Spleen (tissue), 11 donors: ENCODE data around the gene SORCS2. TPM values are rescaled to one million over a fixed set of nuclear protein-coding genes. Genes with fewer than 3 reads are reported as not detected.

Experiments used
- DNase-seq: peaks from one replicate; pipeline ENCODE4 v3.0.0-alpha.2; 2020
- H3K27ac ChIP-seq, 8 donors: fragments of 200-600 bp; sonication (generic) in 7 of 8; 1 replicate in 4 of 8; 2 replicates in 4 of 8; pipeline versions ENCODE4 v1.5.0 to v1.8.0; 2016 to 2021; ENCODE audit warnings: inconsistent platforms in 4 of 8, mild to moderate bottlenecking in 4 of 8, moderate library complexity in 1 of 8
- H3K27me3 ChIP-seq, 7 donors: fragments of 200-600 bp; sonication (generic) in 6 of 7; replicated peaks in 1 of 7; 1 replicate in 4 of 7; 2 replicates in 3 of 7; pipeline versions ENCODE4 v1.5.0 to v1.8.0; 2016 to 2021; ENCODE audit warnings: inconsistent platforms in 3 of 7, mild to moderate bottlenecking in 1 of 7
- H3K36me3 ChIP-seq, 6 donors: fragments of 200-600 bp; sonication (generic) in 5 of 6; 1 replicate in 4 of 6; 2 replicates in 2 of 6; pipeline versions ENCODE4 v1.5.0 to v1.8.0; 2016 to 2021; ENCODE audit warnings: inconsistent platforms in 2 of 6
- H3K4me1 ChIP-seq, 6 donors: fragments of 200-600 bp; sonication (generic) in 5 of 6; 1 replicate in 3 of 6; 2 replicates in 3 of 6; pipeline versions ENCODE4 v1.5.0 to v1.8.0; 2016 to 2021; ENCODE audit warnings: inconsistent platforms in 3 of 6
- H3K4me3 ChIP-seq, 8 donors: fragments of 200-600 bp; sonication (generic) in 7 of 8; 1 replicate in 4 of 8; 2 replicates in 4 of 8; pipeline versions ENCODE4 v1.5.0 to v1.8.0; 2016 to 2021; ENCODE audit warnings: inconsistent platforms in 4 of 8, mild to moderate bottlenecking in 4 of 8, moderate library complexity in 2 of 8
- H3K9me3 ChIP-seq, 8 donors: fragments of 200-600 bp; sonication (generic) in 7 of 8; 1 replicate in 4 of 8; 2 replicates in 4 of 8; pipeline versions ENCODE4 v1.5.0 to v1.8.0; 2016 to 2021; ENCODE audit warnings: inconsistent platforms in 4 of 8
- POLR2A ChIP-seq, 3 donors: fragments of 450-650 bp; IDR thresholded peaks; one replicate each; pipeline ENCODE4 v1.5.1; 2017; ENCODE audit warnings: antibody characterized with exemption in 3 of 3, mild to moderate bottlenecking in 1 of 3
- POLR2AphosphoS5 ChIP-seq, 3 donors: sonication (generic); formaldehyde crosslinking; IDR thresholded peaks; one replicate each; pipeline ENCODE4 v1.5.1; 2017; ENCODE audit warnings: antibody characterized with exemption in 3 of 3
- WGBS, 5 donors: extraction: QIAGEN DNeasy Blood & Tissue Kit in 3 of 5; methylation state at CpG; one replicate each; pipeline versions ENCODE4 v1.1.5 to v1.1.7; 2013 to 2018; 5-methylcytosine and 5-hydroxymethylcytosine counted together
- intact Hi-C: fragments of 100-400 bp; cut with DNase I; formaldehyde crosslinking; loops from one replicate; pipeline ENCODE4 v1.15.0; 2023; ENCODE audit warnings: low total_unique reads
- polyA plus RNA-seq, 3 donors: library from polyadenylated mRNA; stranded (reverse); fragments of 200-250 nt; gene quantifications; one replicate each; pipeline ENCODE4 v1.2.1, GENCODE V29; 2013
- total RNA-seq, 7 donors: library from RNA; depleted of rRNA in 3 of 7; stranded (reverse); fragments of >200 nt in 3 of 7; fragmentation: NEBNext Ultra II Directional in 4 of 7; extraction: Animal tissue kit (Norgen Biotek cat#: 25700) in 4 of 7; gene quantifications; one replicate each; pipeline versions ENCODE4 v1.1.0 to v1.2.1, GENCODE V29; 2016 to 2021
- TF ChIP-seq, protein P1 (sequence below), 11 experiments: fragments of 200-600 bp in 7 of 11; fragments of 450-650 bp in 4 of 11; sonication (generic) in 4 of 11; IDR thresholded peaks in 8 of 11; conservative IDR thresholded peaks in 3 of 11; 1 replicate in 7 of 11; 2 replicates in 4 of 11; pipeline versions ENCODE4 v1.4.0 to v1.8.0; 2016 to 2021; ENCODE audit warnings: antibody characterized with exemption in 11 of 11, inconsistent platforms in 4 of 11, mild to moderate bottlenecking in 1 of 11
- donor health status: healthy with polysubstance abuse.
- donor health status: DM: no; HTN: no; CAD: no; lungs with moderate emphysema.
- donor health status: DM: no; HTN: no; CAD: no.
- donor health status: Bipolar disorder and iron deficiency.
- donor health status: healthy.
- donor health status: DM: no; HTN: no; CAD: no.
- donor health status: DM: yes; HTN: yes; CAD: no.

SORCS2 gene
- total and polyA plus RNA-seq, 10 donors: 0.33 to 1.6 (median 0.60) TPM

DNA sequence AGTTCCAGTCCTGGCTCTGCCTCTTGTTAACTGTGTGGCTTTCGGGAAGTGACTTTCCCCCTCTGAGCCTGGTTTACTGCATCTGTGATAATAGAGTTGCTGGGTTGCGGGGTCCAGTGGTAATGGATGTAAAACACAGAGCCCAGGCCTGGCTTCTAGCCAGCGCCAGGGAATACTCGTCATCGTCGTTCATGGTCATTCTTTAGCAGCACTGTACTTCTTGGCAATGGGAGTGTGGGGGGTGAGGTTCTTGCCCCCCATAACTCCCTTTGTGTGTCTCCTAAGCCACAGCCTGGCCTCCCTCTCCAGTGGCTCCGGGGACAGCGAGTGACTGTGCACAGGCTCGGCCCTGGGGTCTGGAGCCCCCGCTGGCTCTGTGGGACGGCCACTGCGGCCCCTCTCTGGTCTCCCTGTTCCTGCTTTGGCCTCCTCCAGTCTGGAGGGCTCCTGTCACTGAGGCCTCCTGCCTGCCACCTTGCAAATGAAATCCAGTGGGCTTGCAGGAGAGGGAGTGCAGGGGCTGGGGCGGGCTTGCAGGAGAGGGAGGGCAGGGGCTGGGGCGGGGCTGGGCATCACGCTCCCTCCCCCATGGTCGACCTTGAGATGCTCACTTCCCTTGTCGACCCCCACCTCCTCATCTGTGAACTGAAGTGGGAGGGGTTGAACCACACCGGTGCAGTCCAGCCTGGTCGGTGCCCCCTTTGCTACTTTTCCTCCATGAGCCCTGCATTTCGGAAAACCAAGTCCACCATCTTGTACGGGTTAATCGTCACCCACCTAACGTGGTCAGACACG is 229.2 kb downstream of the SORCS2 start:
- peaks cover 0 to 12% (median 2%) of the 10 kb centered on the region in 6 donors for H3K4me1 ChIP-seq
- TF ChIP-seq, protein P1, sequence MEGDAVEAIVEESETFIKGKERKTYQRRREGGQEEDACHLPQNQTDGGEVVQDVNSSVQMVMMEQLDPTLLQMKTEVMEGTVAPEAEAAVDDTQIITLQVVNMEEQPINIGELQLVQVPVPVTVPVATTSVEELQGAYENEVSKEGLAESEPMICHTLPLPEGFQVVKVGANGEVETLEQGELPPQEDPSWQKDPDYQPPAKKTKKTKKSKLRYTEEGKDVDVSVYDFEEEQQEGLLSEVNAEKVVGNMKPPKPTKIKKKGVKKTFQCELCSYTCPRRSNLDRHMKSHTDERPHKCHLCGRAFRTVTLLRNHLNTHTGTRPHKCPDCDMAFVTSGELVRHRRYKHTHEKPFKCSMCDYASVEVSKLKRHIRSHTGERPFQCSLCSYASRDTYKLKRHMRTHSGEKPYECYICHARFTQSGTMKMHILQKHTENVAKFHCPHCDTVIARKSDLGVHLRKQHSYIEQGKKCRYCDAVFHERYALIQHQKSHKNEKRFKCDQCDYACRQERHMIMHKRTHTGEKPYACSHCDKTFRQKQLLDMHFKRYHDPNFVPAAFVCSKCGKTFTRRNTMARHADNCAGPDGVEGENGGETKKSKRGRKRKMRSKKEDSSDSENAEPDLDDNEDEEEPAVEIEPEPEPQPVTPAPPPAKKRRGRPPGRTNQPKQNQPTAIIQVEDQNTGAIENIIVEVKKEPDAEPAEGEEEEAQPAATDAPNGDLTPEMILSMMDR (IDR thresholded peaks at IDR 0.05 in 8 of 11, conservative IDR thresholded peaks at IDR 0.05 in 3 of 11): no peak
- TF ChIP-seq POLR2AphosphoS5 (IDR thresholded peaks at IDR 0.05) (no peak), POLR2A (IDR thresholded peaks at IDR 0.05) (no peak)
- WGBS, 5 donors: 74 to 84% (median 81%) methylated on average over 14 to 24 of the region's 24 CpGs
- peak; percentile 34 for DNase-seq
- H3K4me3 ChIP-seq: no peak overlapping the region
- no peak overlapping the region for H3K27ac ChIP-seq
- H3K27me3 ChIP-seq: no peaks in the 10 kb centered on the region
- H3K36me3 ChIP-seq: no peaks in the 10 kb centered on the region
- intact Hi-C loops: no loop called here
- H3K9me3 ChIP-seq: peaks cover 0 to 14% (median 4%) of the 10 kb centered on the region in 8 donors

DNA sequence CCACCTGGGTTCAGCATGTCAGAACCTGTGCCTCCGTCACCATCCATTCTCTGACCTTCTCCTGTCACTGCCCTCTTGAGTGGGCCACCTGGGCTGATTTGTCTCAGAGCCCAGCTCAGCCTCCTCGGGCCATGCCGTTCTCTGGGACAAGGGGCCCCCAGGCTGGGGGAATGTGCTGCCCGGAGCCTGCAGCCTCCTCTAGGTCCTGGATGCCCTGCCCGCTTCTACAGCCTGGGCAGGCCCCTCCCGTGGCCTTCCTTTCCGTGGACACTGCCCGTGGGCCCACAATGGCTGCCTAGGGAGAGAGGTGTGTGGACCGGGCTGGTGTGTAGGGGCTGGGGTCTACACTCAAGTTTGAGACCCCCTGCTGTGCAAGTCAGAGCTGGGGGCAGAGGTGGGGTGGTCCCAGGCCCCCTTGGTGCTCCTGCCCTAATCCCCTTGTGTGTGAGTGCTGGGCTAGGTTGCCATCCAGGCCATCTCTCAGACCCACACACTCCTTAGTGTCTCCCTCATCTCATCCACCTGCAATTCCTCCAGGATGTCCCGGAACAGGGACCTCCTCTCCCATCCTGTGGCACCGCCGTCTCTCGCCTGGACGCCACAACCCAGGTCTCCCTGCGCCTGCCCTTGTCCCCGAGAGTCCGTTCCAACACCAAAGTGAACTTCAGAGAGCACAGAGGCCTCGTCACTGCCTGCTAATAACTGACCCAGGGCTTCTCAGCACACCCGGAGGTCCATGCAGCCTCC is 230.0 kb downstream of the SORCS2 start:
- Histone ChIP-seq H3K27me3 (no peaks in the 10 kb centered on the region), H3K27ac (no peak overlapping the region), H3K9me3 (peaks cover 0 to 14% (median 4%) of the 10 kb centered on the region in 8 donors), H3K4me1 (peaks cover 0 to 12% (median 2%) of the 10 kb centered on the region in 6 donors), H3K36me3 (no peaks in the 10 kb centered on the region), H3K4me3 (no peak overlapping the region)
- intact Hi-C loops: no loop called here
- DNase-seq: peak; percentile 73
- TF ChIP-seq POLR2AphosphoS5 (IDR thresholded peaks at IDR 0.05) (no peak), POLR2A (IDR thresholded peaks at IDR 0.05) (no peak)
- TF ChIP-seq, protein P1 (IDR thresholded peaks at IDR 0.05 in 8 of 11, conservative IDR thresholded peaks at IDR 0.05 in 3 of 11): no peak
- 78 to 96% (median 86%) methylated on average over 17 to 19 of the region's 19 CpGs for WGBS, 5 donors

DNA sequence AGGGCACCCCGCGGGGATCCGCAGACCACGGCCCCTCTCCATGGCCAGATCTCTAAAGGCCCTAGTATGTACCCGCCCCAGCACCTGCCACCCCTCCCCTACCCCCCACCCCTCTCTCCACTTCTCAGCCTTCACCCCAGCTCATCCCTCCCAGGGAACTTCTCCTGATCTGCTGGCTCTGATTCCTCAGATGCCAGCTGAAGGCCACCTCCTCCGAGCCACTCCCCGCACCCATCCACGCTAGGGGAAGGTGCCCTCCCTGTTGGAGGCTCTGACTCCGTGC is 230.5 kb downstream of the SORCS2 start:
- DNase-seq: peak; percentile 32
- H3K4me3 ChIP-seq: no peak overlapping the region
- H3K9me3 ChIP-seq: peaks cover 0 to 13% (median 4%) of the 10 kb centered on the region in 8 donors

More for the DNA sequence above, 230.5 kb downstream of the SORCS2 start:
- TF ChIP-seq, protein P1 (IDR thresholded peaks at IDR 0.05 in 8 of 11, conservative IDR thresholded peaks at IDR 0.05 in 3 of 11): no peak
- TF ChIP-seq POLR2AphosphoS5 (IDR thresholded peaks at IDR 0.05): no peak
- no peak for TF ChIP-seq POLR2A (IDR thresholded peaks at IDR 0.05)
- H3K27ac ChIP-seq: no peak overlapping the region
- no peaks in the 10 kb centered on the region for H3K36me3 ChIP-seq
- intact Hi-C loops: no loop called here
- 88 to 95% (median 92%) methylated on average over 9 of the region's 9 CpGs for WGBS, 5 donors
- peaks cover 0 to 12% (median 2%) of the 10 kb centered on the region in 6 donors for H3K4me1 ChIP-seq
- no peaks in the 10 kb centered on the region for H3K27me3 ChIP-seq
